ENCODE data around the gene AGAP2. TPM values are rescaled to one million over a fixed set of nuclear protein-coding genes. Genes with fewer than 3 reads are reported as not detected.

The AGAP2 gene
- total and polyA plus RNA-seq, 8 donors = 0.31 to 5.8 (median 0.54) TPM

- H3K4me1 ChIP-seq = no peaks in the 10 kb centered on the region
- no peak overlapping the region for H3K27ac ChIP-seq
- no peaks in the 10 kb centered on the region for H3K9me3 ChIP-seq
- intact Hi-C loops (cut with DNase I) = no loop called here
- no peak overlapping the region for H3K4me3 ChIP-seq
- ATAC-seq (no peak), DNase-seq (no peak)
- peaks cover 0 to 74% of the 10 kb centered on the region in 2 donors for H3K36me3 ChIP-seq
- no peaks in the 10 kb centered on the region for H3K27me3 ChIP-seq
- no peak for TF ChIP-seq CTCF (IDR thresholded peaks at IDR 0.05)
Observed at GRCh38 chr12:57719777-57720605, 18.6 kb downstream of the AGAP2 start.

GRCh38 chr12:57718641-57719528 is 19.7 kb downstream of the AGAP2 start:
- H3K36me3 ChIP-seq = peaks cover 0 to 85% of the 10 kb centered on the region in 2 donors
- TF ChIP-seq CTCF (IDR thresholded peaks at IDR 0.05) = no peak
- ATAC-seq (no peak), DNase-seq (no peak)
- H3K4me1 ChIP-seq = no peaks in the 10 kb centered on the region
- intact Hi-C loops (cut with DNase I) = no loop called here
- no peaks in the 10 kb centered on the region for H3K27me3 ChIP-seq
- no peak overlapping the region for H3K4me3 ChIP-seq
- H3K27ac ChIP-seq = no peak overlapping the region
- H3K9me3 ChIP-seq = no peaks in the 10 kb centered on the region

GRCh38 chr12:57717846-57718640 is 20.5 kb downstream of the AGAP2 start:
- Histone ChIP-seq H3K9me3 (no peaks in the 10 kb centered on the region), H3K27ac (no peak overlapping the region), H3K27me3 (no peaks in the 10 kb centered on the region), H3K36me3 (peaks cover 0 to 93% of the 10 kb centered on the region in 2 donors), H3K4me3 (no peak overlapping the region), H3K4me1 (no peaks in the 10 kb centered on the region)
- no peak for TF ChIP-seq CTCF (IDR thresholded peaks at IDR 0.05)
- intact Hi-C loops (cut with DNase I) = no loop called here
- DNase-seq (no peak), ATAC-seq (no peak)

- H3K36me3 ChIP-seq = peaks cover 0 to 100% of the 10 kb centered on the region in 2 donors
Observed at GRCh38 chr12:57717131-57717530, 21.4 kb downstream of the AGAP2 start.

More at GRCh38 chr12:57717131-57717530, 21.4 kb downstream of the AGAP2 start:
- Histone ChIP-seq H3K27ac (no peak overlapping the region), H3K9me3 (no peaks in the 10 kb centered on the region), H3K4me1 (no peaks in the 10 kb centered on the region), H3K27me3 (no peaks in the 10 kb centered on the region), H3K4me3 (no peak overlapping the region)
- DNase-seq (no peak), ATAC-seq (no peak)
- intact Hi-C loops (cut with DNase I) = no loop called here
- no peak for TF ChIP-seq CTCF (IDR thresholded peaks at IDR 0.05)

All from left lung (tissue), 10 donors.